GM18502 (cell line): ENCODE measurements around the gene SPANXA2.
"Not testable (repeated sequence)": the region's sequence is repeated elsewhere in the genome, so short reads cannot be mapped to it uniquely, and the experiment has no call there.

Experiments
- ATAC-seq: cut with Tn5 transposase; IDR thresholded peaks from one replicate; pipeline ENCODE4 v1.9.1; 2021; ENCODE audit warnings: mild to moderate bottlenecking; ENCODE audit not compliant: unreplicated experiment, poor library complexity

The SPANXA2 gene, protein sequence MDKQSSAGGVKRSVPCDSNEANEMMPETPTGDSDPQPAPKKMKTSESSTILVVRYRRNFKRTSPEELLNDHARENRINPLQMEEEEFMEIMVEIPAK

DNA sequence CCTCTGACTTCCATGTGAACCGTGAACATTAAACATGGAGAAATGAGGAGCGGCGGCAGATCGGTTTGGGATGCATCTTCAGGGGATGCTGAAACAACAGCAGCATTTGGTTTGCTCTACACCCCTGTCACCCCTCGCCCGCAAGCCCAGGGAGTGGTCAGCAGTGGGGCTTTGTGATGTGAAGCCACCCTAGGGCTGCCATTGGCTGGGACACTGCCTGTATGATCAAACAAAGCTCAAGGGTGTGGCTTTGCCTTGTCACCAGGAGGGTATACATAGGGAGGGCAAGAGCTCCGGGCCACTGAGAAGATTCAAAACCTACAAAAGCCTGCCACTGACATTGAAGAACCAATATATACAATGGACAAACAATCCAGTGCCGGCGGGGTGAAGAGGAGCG lies at the start of gene SPANXA2:
SPANXA2 (plus strand) TSS at position 301 of the 400 bp plus-strand sequence; CDS start at position 361, 60 bp downstream.
- not testable (repeated sequence) for ATAC-seq

DNA sequence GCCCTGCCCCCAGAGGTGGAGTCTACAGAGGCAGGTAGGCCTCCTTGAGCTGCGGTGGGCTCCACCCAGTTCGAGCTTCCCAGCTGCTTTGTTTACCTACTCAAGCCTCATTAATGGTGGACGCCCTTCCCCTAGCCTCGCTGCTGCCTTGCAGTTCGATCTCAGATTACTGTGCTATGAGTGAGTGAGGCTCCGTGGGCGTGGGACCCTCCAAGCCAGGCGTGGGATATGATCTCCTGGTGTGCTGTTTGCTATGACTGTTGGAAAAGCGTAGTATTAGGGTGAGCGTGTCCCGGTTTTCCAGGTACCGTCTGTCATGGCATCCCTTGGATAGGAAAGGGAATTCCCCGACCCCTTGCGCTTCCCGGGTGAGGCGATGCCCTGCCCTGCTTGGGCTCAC lies 47.0 kb upstream of the SPANXA2 start:
- ATAC-seq, result not testable (repeated sequence)

DNA sequence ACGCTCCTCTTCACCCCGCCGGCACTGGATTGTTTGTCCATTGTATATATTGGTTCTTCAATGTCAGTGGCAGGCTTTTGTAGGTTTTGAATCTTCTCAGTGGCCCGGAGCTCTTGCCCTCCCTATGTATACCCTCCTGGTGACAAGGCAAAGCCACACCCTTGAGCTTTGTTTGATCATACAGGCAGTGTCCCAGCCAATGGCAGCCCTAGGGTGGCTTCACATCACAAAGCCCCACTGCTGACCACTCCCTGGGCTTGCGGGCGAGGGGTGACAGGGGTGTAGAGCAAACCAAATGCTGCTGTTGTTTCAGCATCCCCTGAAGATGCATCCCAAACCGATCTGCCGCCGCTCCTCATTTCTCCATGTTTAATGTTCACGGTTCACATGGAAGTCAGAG lies 4.9 kb upstream of the SPANXA2 start, which contains the start of gene SPANXA1:
SPANXA1 (minus strand) TSS at position 101 of the 400 bp plus-strand sequence; CDS start at position 41, 60 bp downstream.
- ATAC-seq, result not testable (repeated sequence)

DNA sequence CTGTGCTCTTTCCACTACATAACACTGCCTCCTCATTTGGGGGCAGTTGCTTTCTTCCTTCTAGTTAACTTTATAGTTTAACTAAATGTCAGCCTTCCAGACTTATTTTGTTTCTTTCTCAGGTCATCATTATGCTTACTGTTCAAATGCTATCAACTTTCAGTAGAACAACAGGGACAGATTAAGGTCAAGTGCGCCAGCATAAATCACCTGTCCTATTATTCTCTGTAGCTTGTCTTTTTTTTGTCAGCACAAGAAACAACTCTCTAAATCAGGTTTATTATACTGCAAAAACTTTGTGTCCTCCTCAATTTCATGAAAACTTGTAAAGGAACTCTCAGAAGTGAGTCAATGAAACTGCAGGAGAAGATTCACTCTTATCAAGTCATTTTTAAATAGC lies 19.6 kb downstream of the SPANXA2 start:
- ATAC-seq, result no peak

DNA sequence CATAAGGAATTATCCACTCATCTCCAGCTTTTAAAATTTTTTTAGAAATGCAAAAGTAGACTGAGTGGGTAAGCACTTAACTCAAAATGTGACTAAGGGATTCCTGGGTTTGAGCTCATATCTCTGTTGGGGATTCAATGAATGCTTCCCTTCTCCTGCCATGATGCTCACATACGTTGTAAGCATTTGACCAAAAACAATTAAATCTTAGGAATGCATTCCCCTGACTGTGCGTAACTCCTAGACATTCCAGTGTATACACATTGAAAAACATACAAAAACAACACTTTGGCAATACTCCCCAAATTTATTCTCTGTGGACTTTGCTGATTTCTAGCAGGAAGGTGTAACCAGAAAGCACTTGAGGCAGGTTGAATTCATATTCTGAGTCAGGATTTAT lies 29.8 kb downstream of the SPANXA2 start:
- no peak for ATAC-seq

DNA sequence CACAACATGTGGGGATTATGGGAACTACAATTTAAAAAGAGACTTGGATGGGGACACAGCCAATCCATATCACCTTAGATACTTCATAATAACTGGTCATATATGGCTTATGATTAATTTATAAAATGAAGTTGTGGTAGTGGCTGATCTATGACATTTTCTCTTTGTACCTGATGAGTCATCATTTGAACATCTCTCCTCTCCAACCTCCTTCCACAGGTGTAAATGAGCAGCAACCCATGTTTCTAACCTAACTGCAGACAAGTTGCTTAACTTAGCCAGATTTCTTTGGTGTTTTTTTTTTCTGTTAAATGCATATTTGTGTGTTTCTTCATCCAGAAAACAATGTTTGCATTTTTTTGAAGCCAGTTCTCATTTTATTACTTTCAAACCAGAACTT lies 42.6 kb downstream of the SPANXA2 start:
- no peak for ATAC-seq

DNA sequence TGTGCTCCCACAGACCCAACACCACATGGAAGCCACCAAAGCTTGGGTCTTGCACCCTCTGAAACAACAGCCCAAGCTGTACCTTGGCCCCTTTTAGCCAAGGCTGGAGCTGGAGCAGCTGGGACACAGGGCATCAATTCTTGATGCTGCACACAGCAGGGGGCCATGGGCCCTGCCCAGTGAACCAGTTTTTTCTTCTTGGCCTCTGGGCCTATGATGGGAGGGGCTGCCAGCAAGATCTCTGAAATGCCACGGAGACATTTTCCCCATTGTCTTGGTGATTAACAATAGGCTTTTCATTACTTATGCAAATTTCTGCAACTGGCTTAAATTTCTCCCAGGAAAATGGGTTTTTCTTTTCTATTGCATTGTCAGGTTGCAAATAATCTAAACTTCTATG lies 49.0 kb downstream of the SPANXA2 start:
- ATAC-seq, result no peak
